Right cardiac atrium (tissue), 5 donors: Measurements from ENCODE around the gene PCDHGA8. TPM values are rescaled to one million over a fixed set of nuclear protein-coding genes. Genes with fewer than 3 reads are reported as not detected.
"Not testable (repeated sequence)": the region's sequence is repeated elsewhere in the genome, so short reads cannot be mapped to it uniquely, and the experiment has no call there.

Source experiments
- ATAC-seq, 2 donors: fragments of 200-7000 bp; cut with Tn5 transposase; one replicate each; pipeline versions ENCODE4 v1.8.0 to v1.9.1; 2020; ENCODE audit warnings: moderate library complexity in 2 of 2, mild to moderate bottlenecking in 1 of 2
- DNase-seq, 3 donors: peaks; one replicate each; pipeline ENCODE4 v3.0.0-alpha.2; 2020
- H3K27ac ChIP-seq: one replicate; pipeline ENCODE4 v1.5.1; 2013; ENCODE audit warnings: mild to moderate bottlenecking, low read length, control low read depth, moderate library complexity
- H3K27me3 ChIP-seq: one replicate; pipeline ENCODE4 v1.6.1; 2013; ENCODE audit not compliant: control insufficient read depth, insufficient read depth
- H3K4me1 ChIP-seq: one replicate; pipeline ENCODE4 v1.6.1; 2013; ENCODE audit warnings: low read length; ENCODE audit not compliant: control insufficient read depth, insufficient read depth
- H3K4me3 ChIP-seq: one replicate; pipeline ENCODE4 v1.5.1; 2013; ENCODE audit warnings: low read length, control low read depth
- H3K9me3 ChIP-seq: one replicate; pipeline ENCODE4 v1.6.1; 2013; ENCODE audit warnings: low read length; ENCODE audit not compliant: control insufficient read depth
- WGBS: extraction: QIAGEN DNeasy Blood & Tissue Kit; methylation state at CpG from one replicate; pipeline ENCODE4 v1.1.7; 2013; 5-methylcytosine and 5-hydroxymethylcytosine counted together
- intact Hi-C, 4 donors: fragments of 100-400 bp; cut with DNase I; formaldehyde crosslinking; loops; one replicate each; pipeline versions ENCODE4 v1.11.0 to v1.14.0; 2022 to 2023
- polyA plus RNA-seq: library from polyadenylated mRNA; stranded (reverse); fragments of 200-250 nt; gene quantifications from one replicate; pipeline ENCODE4 v1.2.3, GENCODE V29; 2013
- total RNA-seq, 4 donors: library from RNA; stranded (reverse); fragmentation: NEBNext Ultra II Directional; extraction: Animal tissue kit (Norgen Biotek cat#: 25700); gene quantifications; one replicate each; pipeline ENCODE4 v1.2.1, GENCODE V29; 2021
- donor health status: healthy with polysubstance abuse.
- donor health status: DM: no; HTN: yes; CAD: no.
- donor health status: DM: no; HTN: no; CAD: no.
- donor health status: DM: no; HTN: yes; CAD: no; lungs with severe emphysema.
- donor health status: DM: yes; HTN: yes; CAD: no.

PCDHGA8 gene
- total and polyA plus RNA-seq, 5 donors = 1.3 to 5.2 (median 4.2) TPM

- intact Hi-C loops = no loop called here
- no peak overlapping the region for H3K4me3 ChIP-seq
- 35% methylated on average over 21 of the region's 21 CpGs for WGBS
- H3K27ac ChIP-seq = no peak overlapping the region
- peaks cover 13% of the 10 kb centered on the region for H3K9me3 ChIP-seq
- H3K4me1 ChIP-seq = no peaks in the 10 kb centered on the region
- no peaks in the 10 kb centered on the region for H3K27me3 ChIP-seq
- ATAC-seq (no peak), DNase-seq (no peak)
Measured at GRCh38 chr5:141393267-141393666, 834 bp downstream of the PCDHGA8 start.

GRCh38 chr5:141394401-141395187 lies 2.2 kb downstream of the PCDHGA8 start:
- 31% methylated on average over 43 of the region's 53 CpGs for WGBS
- H3K27me3 ChIP-seq, intact Hi-C loops, ATAC-seq, H3K4me3 ChIP-seq, H3K4me1 ChIP-seq, H3K27ac ChIP-seq, DNase-seq: not testable (repeated sequence)
- H3K9me3 ChIP-seq = peaks cover 14% of the 10 kb centered on the region

GRCh38 chr5:141397756-141398551 lies 5.5 kb downstream of the PCDHGA8 start, which contains the start of gene PCDHGB5:
Gene PCDHGB5 (plus strand): TSS chr5:141397947. CDS start chr5:141398128, 181 bp downstream.
- peak; percentile 86 to 91 for ATAC-seq

GRCh38 chr5:141398608-141399007 lies 6.2 kb downstream of the PCDHGA8 start:
- no peak for ATAC-seq
- intact Hi-C loops = no loop called here
- WGBS = 23% methylated on average over 15 of the region's 15 CpGs
- Histone ChIP-seq H3K4me3 (no peak overlapping the region), H3K9me3 (peaks cover 13% of the 10 kb centered on the region), H3K27me3 (no peaks in the 10 kb centered on the region), H3K27ac (no peak overlapping the region), H3K4me1 (no peaks in the 10 kb centered on the region)
- DNase-seq = no peak

More at GRCh38 chr5:141397756-141398551, 5.5 kb downstream of the PCDHGA8 start, which contains the start of gene PCDHGB5:
- Histone ChIP-seq H3K4me3 (peak within 1 kb of the TSS; percentile 23), H3K9me3 (peaks cover 14% of the 10 kb centered on the region)
- intact Hi-C loops, H3K27me3 ChIP-seq, H3K4me1 ChIP-seq, H3K27ac ChIP-seq: not testable (repeated sequence)
- 8% methylated on average over 24 of the region's 43 CpGs for WGBS
- DNase-seq = peak in 2 of 3 donors; percentile 76 to 80

GRCh38 chr5:141399555-141400258 lies 7.3 kb downstream of the PCDHGA8 start:
- ATAC-seq = peak in 1 of 2 donors; percentile 19
- Histone ChIP-seq H3K4me1 (no peaks in the 10 kb centered on the region), H3K9me3 (peaks cover 14% of the 10 kb centered on the region), H3K27me3 (no peaks in the 10 kb centered on the region), H3K4me3 (no peak overlapping the region), H3K27ac (no peak overlapping the region)
- intact Hi-C loops = loop anchor here in 1 of 4 donors (10.0 kb wide), 1 partner anchor 165 kb away; no protein-coding TSS in a partner anchor
- WGBS = 22% methylated on average over 61 of the region's 61 CpGs
- no peak for DNase-seq

- no peak within 1 kb of the TSS for H3K27ac ChIP-seq
- WGBS = 19% methylated on average over 27 of the region's 27 CpGs
- ATAC-seq = no peak
- H3K9me3 ChIP-seq = peaks cover 15% of the 10 kb centered on the region
- no peaks in the 10 kb centered on the region for H3K4me1 ChIP-seq
- no peak for DNase-seq
- H3K4me3 ChIP-seq = peak within 1 kb of the TSS; percentile 40
- H3K27me3 ChIP-seq = no peaks in the 10 kb centered on the region
- intact Hi-C loops = loop anchor here in 1 of 4 donors (10.0 kb wide), 1 partner anchor 168 kb away; no protein-coding TSS in a partner anchor
Measured at GRCh38 chr5:141402553-141403243, 10.3 kb downstream of the PCDHGA8 start, which contains the start of gene PCDHGA9. Gene PCDHGA9 (plus strand): TSS chr5:141402778. CDS start chr5:141402953, 175 bp downstream.

- peak overlapping the region; percentile 40 for H3K4me3 ChIP-seq
- intact Hi-C loops = loop anchor here in 1 of 4 donors (10.0 kb wide), 1 partner anchor 169 kb away; no protein-coding TSS in a partner anchor
- no peaks in the 10 kb centered on the region for H3K4me1 ChIP-seq
- H3K27me3 ChIP-seq = no peaks in the 10 kb centered on the region
- 27% methylated on average over 22 of the region's 22 CpGs for WGBS
- ATAC-seq (no peak), DNase-seq (no peak)
- H3K9me3 ChIP-seq = peaks cover 15% of the 10 kb centered on the region
- H3K27ac ChIP-seq = no peak overlapping the region
Measured at GRCh38 chr5:141403387-141403786, 11.0 kb downstream of the PCDHGA8 start.

- not testable (repeated sequence) for H3K27ac ChIP-seq, H3K27me3 ChIP-seq, H3K9me3 ChIP-seq, H3K4me1 ChIP-seq
- WGBS = 10% methylated on average over 50 of the region's 51 CpGs
- intact Hi-C loops = loop anchor here in 1 of 4 donors (5.0 to 10.0 kb wide), 2 partner anchors 154 to 173 kb away; no protein-coding TSS in a partner anchor
- peak within 1 kb of the TSS; percentile 56 for H3K4me3 ChIP-seq
- ATAC-seq (peak; percentile 84 to 89), DNase-seq (peak; percentile 44 to 82 (median 76))
Measured at GRCh38 chr5:141407790-141408505, 15.5 kb downstream of the PCDHGA8 start, which contains the start of gene PCDHGB6. Gene PCDHGB6 (plus strand): TSS chr5:141408021. CDS start chr5:141408203, 182 bp downstream.

GRCh38 chr5:141409598-141410306 lies 17.3 kb downstream of the PCDHGA8 start:
- no peak overlapping the region for H3K4me3 ChIP-seq
- peaks cover 5% of the 10 kb centered on the region for H3K9me3 ChIP-seq
- ATAC-seq = no peak
- no peaks in the 10 kb centered on the region for H3K27me3 ChIP-seq
- H3K4me1 ChIP-seq = no peaks in the 10 kb centered on the region
- 24% methylated on average over 64 of the region's 64 CpGs for WGBS
- no peak for DNase-seq
- H3K27ac ChIP-seq = no peak overlapping the region
- intact Hi-C loops = loop anchor here in 1 of 4 donors (5.0 to 10.0 kb wide), 3 partner anchors 115 to 175 kb away; no protein-coding TSS in a partner anchor
